GM19238 (cell line): Measurements from ENCODE around the gene DMC1.
"Not testable (repeated sequence)": the region's sequence is repeated elsewhere in the genome, so short reads cannot be mapped to it uniquely, and the experiment has no call there.

Source experiments
- DNase-seq: peaks from one replicate; pipeline ENCODE4 v3.0.0; 2011; ENCODE audit warnings: low spot score; ENCODE audit not compliant: insufficient read length

DMC1 gene

GRCh38 chr22:38470179-38470578, 99.8 kb downstream of the DMC1 start:
- DNase-seq: not testable (repeated sequence)

- no peak for DNase-seq
These were observed 100.6 kb downstream of the DMC1 start for GRCh38 chr22:38469306-38469781.
